OCI-LY3 (cell line): ENCODE data around the gene PTPN1.

Source experiments
- CTCF ChIP-seq: fragments of 200-600, 300-600 bp; sonication (generic); IDR thresholded peaks from 2 replicates; pipeline ENCODE4 v1.5.1; 2014; ENCODE audit warnings: antibody characterized with exemption, low read length, low read depth
- EZH2phosphoT487 ChIP-seq: fragments of 200-600 bp; shearing (Covaris generic); IDR thresholded peaks from 2 replicates; pipeline ENCODE4 v1.6.1; 2018; ENCODE audit warnings: antibody characterized with exemption, mixed run types, low read depth

- TF ChIP-seq CTCF, result no peak
- TF ChIP-seq EZH2phosphoT487, result no peak
These were observed 4.6 kb downstream of the PTPN1 start for GRCh38 chr20:50514750-50515149.
